Stimulated activated CD4-positive, alpha-beta T cell treated with anti-CD3 and anti-CD28 coated beads, Interleukin-15, amount 100 ng/mL, for 24 hours (primary cell): ENCODE measurements around the gene PPP3CA.
"Not testable (repeated sequence)": the region's sequence is repeated elsewhere in the genome, so short reads cannot be mapped to it uniquely, and the experiment has no call there.

ENCODE experiments used
- DNase-seq: peaks from one replicate; pipeline ENCODE4 v3.0.0-alpha.2; 2020

The PPP3CA gene

DNA sequence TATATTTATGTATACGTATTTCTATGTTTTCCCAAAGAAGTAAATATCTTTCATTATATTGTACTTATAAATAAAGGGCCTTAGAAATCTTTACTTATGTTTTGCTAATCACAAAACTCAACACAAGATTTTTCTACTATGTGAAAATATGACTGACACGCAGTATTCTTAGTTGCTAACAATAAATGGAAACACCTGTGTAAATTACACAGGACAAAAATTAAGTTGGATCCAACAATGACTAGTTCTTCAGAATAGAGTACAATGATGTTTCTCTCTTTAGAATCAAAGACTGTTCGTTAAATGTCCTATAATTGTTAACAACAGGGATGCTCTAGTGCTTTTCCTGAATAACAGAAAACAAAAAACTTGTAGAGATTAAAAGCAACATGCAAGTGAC lies 96.1 kb downstream of the PPP3CA start:
- no peak for DNase-seq

GRCh38 chr4:101244349-101244748 lies 103.0 kb downstream of the PPP3CA start:
- no peak for DNase-seq

DNA sequence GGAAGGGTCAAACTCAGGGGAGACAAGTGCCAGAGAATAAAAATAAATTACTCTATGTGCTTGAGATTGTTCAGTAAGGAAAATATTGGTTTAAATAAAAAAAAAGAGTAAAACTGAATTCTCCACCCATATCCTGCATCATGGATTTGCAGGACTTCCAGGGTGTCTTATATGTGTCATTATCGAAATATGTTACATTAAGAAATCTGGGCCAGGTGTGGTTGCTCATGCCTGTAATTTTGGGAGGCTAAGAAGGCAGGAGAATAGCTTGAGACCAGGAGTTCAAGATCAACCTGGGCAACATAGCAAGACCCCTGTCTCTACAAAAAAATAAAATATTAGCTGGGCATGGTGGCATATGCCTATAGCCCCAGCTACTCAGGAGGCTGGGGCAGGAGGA lies 104.9 kb downstream of the PPP3CA start:
- no peak for DNase-seq

DNA sequence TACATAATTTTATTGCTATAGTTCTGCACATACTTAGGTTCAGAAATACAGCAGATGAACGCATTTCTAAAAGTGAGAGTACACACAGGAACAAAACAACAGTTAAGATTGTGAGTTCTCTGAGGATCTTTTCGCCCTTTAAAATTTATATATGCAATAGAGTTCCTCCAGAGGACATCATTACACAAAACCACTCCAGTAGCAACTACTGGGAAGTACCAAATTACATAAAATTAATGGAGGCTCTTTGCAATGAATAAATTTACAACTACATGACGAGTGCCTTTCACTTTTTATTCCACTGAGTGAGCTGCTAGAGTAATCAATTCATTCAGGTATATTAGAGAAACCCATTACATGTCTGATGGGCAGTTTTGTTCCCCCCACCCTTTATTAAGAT lies 107.2 kb downstream of the PPP3CA start:
- DNase-seq: no peak

DNA sequence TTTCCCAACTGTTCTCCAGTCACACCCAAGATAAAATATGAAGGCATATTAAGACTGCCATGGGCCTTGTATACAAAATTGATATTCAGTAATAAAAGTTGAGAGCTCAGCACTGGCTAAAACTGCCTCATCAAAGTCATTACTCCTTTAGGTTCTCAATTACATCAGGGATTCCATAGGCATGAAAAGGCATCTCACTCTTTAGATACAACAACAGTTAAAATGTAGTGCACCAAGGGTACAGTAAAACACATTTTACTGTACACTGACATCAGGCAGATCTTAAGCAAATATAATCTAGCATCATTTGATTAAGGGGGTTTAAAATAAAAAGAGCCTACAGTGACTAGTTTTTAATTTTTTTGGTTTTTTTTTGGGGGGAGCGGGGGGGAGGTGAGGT lies 107.7 kb downstream of the PPP3CA start:
- no peak for DNase-seq

DNA sequence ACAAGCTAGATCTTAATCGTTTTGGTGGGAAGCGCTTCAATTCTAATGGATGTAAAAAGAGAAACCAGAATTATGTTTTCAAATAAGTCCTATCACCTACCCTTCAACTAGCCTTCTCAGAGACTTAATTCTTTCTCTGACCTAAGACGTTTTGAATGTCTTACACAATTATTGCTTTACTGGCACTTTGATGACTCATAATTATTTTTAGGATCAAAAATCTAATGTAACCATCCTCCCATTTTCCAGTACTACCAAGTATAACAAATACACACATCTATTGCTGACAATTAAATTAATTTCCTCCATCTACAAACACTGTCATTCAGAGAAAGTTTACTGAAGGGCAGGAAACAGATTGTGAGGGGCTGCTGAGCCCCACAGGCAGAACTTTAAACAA lies 108.6 kb downstream of the PPP3CA start:
- DNase-seq: no peak

DNA sequence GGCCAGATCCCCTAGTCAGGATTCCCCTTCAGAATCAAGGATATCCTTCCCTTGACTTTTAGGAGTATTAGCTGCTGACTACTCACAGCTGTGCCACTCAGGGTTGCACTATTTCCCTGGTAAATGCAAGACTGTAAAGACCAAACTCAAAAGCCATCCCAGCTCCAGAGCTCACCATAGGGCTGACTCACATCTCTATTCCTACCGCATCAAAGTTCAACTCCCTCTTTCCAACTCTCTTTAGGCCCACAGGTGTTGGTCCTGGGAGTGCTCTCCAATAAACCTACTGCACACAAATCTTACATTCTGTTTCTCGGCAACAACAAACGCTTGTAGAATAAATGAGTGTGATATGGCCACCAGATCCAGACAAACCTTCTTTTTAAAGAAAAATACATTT lies 109.6 kb downstream of the PPP3CA start:
- no peak for DNase-seq

DNA sequence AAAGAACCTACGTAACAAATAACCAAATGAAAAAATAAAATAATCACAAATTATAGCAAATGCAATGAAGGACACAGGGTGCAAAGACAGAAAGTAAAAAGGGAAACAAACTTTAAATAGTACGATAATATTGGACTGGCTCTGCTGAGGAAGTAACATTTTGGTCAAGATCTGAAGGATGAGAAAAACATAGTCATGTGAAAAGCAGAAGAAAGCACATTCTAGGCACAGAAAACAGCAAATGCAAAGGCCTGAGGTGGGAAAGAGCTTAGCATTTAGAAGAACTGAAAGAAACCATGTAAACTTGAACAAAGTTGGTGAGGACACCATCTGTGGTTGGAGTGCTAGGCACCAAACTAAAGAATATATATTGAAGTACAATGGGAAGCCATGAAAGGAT lies 111.2 kb downstream of the PPP3CA start:
- no peak for DNase-seq

DNA sequence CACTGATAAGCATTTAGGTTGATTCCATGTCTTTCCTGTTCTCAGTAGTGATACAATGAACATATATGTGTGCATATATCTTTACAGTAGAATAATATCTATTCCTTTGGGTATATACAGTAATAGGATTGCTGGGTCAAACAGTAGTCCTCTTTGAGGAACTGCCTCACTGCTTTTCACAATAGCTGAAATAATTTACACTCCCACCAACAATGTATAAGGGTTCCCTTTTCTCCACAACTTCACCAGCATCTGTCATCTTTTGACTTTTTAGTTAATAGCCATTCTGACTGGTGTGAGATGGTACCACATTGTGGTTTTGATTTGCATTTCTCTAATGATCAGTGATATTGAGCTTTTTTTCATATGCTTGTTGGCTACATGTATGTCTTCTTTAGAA lies 113.2 kb downstream of the PPP3CA start:
- not testable (repeated sequence) for DNase-seq

DNA sequence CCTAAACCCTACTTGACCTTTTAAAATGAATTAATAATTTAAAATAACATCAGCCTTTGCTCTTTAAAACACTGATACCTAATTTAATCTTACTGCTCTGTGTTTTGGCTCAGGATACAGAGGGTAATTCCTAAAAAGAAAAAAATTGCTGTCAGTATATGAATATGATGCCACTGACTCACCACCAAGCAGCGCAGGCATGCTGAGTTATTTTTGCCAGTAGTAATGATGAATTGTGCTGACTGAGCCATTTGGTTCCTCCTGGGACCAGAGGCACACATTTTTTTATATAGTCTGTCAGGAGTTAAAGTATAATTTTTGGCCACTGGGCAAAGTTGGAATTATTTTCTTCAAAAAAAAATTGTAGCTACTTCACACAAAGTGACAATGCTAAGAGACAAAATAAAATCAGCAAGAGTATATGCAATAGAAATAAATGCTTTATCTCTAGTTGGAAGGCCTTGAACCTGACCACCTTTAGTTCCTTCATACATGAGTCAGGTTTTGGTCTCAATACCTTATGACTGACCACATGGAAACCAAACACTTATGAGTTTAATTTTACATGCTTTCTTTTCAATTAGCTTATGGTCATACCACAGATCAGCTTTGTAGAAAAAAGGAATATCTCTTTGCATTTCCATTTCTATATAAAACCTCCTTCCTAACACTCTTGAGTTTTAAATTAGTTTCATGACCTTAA lies 115.1 kb downstream of the PPP3CA start:
- peak; percentile 31 for DNase-seq

GRCh38 chr4:101230801-101231426 lies 116.4 kb downstream of the PPP3CA start:
- DNase-seq: no peak

- DNase-seq: no peak
Observed at GRCh38 chr4:101229116-101229515, 118.2 kb downstream of the PPP3CA start.

DNA sequence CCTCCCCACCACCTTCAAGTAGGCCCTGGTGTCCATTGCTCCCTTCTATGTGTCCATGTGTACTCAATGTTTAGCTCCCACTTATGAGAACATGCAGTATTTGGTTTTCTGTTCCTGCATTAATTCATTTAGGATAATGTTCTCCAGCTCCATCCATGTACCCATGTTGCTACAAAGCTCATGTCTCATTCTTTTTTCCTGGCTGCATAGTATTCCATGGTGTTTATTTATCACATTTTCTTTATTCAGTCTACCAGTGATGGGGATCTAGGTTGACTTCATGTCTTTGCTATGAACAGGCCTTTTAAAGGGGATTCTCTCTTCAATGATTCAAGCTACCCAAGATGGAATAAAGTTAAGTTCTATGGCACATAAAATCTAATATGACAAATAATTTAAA lies 119.6 kb downstream of the PPP3CA start:
- DNase-seq: no peak

GRCh38 chr4:101224358-101225218 lies 122.7 kb downstream of the PPP3CA start:
- no peak for DNase-seq

DNA sequence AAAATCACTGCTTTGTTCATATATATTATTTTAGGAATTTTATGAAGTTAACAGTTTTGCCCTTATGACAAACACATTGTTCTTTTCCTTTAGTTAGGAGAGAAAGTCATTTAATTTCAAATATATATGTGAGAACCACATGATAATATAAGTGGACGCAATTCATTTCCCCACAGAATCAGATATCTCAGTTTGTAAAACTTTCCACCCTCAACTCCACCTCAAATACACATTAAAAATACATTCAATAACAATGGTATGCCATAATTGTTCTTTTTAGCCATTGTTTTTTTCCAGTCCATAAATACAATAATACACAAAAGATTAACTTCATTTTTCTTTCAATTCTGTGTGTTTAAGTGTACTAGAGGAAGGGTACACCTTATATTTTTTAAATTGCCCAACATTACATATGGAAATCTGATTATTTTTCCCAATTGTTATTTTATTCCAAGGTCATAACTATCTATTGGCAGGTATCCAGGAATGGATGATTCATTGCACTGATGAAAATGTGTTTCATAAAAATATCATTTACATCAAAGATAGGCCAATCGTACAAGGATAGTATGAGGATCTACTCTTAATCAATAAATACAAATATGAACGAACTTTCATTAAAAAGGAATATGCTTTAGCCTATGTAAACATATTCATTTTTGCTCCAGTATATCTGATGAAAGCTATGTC lies 125.0 kb downstream of the PPP3CA start:
- DNase-seq: no peak

GRCh38 chr4:101221294-101221693 lies 126.0 kb downstream of the PPP3CA start:
- DNase-seq: no peak

DNA sequence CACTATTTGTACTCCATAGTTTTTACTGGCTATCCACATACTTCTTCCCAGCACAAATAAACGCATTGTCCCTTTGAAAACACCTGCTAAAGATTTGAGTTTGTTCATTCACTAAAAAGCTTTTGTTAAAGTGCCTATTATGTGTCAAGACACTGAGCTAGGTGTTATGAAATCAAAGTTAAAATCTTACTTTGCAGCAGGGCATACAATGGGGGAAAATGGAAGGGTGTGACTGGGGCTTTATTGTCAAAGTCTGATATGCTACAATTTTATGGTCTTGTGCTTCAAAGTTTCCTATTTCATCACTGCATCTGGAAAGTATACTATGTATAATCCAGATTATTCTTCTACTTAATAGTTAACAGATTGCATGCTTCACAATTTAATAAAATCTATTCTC lies 128.4 kb downstream of the PPP3CA start:
- DNase-seq: no peak

- no peak for DNase-seq
Observed at GRCh38 chr4:101218346-101218745, 129.0 kb downstream of the PPP3CA start.

DNA sequence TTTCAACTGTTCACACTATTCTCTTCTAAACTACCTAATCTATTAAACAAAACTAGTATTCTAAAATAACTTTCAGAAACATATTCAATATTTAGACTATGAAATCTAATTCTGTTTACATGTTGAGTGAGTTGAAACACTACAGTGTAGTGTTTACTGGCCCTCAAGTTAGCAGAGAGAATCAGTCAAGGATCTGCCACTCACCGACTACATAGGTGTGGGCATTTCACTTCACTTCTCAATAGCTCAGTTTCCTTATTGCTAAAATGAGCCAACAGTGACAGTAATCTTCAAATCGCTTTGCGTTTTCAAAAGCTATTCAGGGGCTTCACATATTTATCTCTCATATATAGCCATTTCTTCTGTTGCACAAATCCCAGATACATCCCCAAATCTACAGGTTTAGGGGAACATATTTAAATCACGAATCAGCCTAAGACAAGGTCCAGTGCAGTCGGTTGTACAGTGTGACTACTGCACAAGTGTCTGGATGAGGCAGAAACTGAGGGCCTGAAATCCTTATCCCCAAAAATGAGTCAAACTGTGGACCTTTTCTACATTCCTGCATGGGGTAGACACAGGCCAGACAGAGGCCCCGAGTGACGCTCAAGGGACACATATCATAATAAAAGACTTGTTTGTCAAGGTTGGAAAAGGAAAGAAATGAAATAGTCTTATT lies 129.8 kb downstream of the PPP3CA start:
- DNase-seq: no peak

GRCh38 chr4:101211146-101211553 lies 136.2 kb downstream of the PPP3CA start:
- no peak for DNase-seq

GRCh38 chr4:101210331-101210730 lies 137.0 kb downstream of the PPP3CA start:
- DNase-seq: no peak

GRCh38 chr4:101208171-101208570 lies 139.2 kb downstream of the PPP3CA start:
- DNase-seq: no peak

DNA sequence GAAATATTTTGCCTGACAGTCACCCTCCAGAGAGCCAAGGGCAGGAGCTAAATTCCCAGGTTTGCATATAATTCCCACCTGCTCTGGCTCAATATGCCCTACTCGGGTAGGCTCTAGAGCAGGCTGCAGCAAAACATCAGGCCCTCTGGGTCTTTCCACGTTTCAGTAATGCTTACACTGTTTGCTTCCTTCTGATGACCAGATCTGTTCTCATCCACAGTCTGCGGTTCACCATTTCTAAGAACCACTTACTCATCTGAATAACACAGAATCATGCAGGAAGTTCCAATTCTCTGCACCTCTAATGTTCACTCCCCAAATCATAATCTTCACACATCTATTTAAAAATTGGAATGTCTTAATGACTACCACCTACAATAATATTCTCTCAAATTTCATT lies 141.4 kb downstream of the PPP3CA start:
- peak; percentile 48 for DNase-seq
